Mesenchymal stem cell (in vitro differentiated cells and primary cell): ENCODE results near the gene PSIP1.
"Not testable (repeated sequence)": the region's sequence is repeated elsewhere in the genome, so short reads cannot be mapped to it uniquely, and the experiment has no call there.

ENCODE experiments used
- DNase-seq: peaks from one replicate; pipeline ENCODE4 v3.0.0-alpha.2; 2013
- H2AFZ ChIP-seq: one replicate; pipeline ENCODE4 v1.6.1; 2013; ENCODE audit warnings: low read depth, mild to moderate bottlenecking, control low read depth, inconsistent platforms, low read length, moderate library complexity
- H2AK5ac ChIP-seq: 2 replicates; pipeline ENCODE4 v1.6.1; 2013; ENCODE audit warnings: low read length, moderate library complexity, mild to moderate bottlenecking, inconsistent platforms; ENCODE audit not compliant: severe bottlenecking
- H2BK120ac ChIP-seq: one replicate; pipeline ENCODE4 v1.6.1; 2013; ENCODE audit warnings: low read depth, mild to moderate bottlenecking, inconsistent platforms, low read length, moderate library complexity
- H2BK12ac ChIP-seq, 2 experiments: one replicate each; pipeline ENCODE4 v1.6.1; 2013; ENCODE audit warnings: inconsistent platforms in 2 of 2, low read length in 2 of 2, mild to moderate bottlenecking in 2 of 2, moderate library complexity in 2 of 2, control low read depth in 1 of 2
- H2BK15ac ChIP-seq: one replicate; pipeline ENCODE4 v1.6.1; 2013; ENCODE audit warnings: mild to moderate bottlenecking, low read depth, inconsistent platforms; ENCODE audit not compliant: poor library complexity, severe bottlenecking
- H2BK5ac ChIP-seq: 2 replicates; pipeline ENCODE4 v1.6.1; 2013; ENCODE audit warnings: low read depth, mild to moderate bottlenecking, low read length, control low read depth, inconsistent platforms; ENCODE audit not compliant: poor library complexity, severe bottlenecking
- H3K14ac ChIP-seq, 2 experiments: one replicate each; pipeline ENCODE4 v1.6.1; 2013; ENCODE audit warnings: inconsistent platforms in 2 of 2, low read length in 2 of 2, control low read depth in 1 of 2, mild to moderate bottlenecking in 1 of 2, moderate library complexity in 1 of 2
- H3K18ac ChIP-seq, 2 experiments: one replicate each; pipeline ENCODE4 v1.6.1; 2013; ENCODE audit warnings: inconsistent platforms in 2 of 2, low read length in 2 of 2, control low read depth in 1 of 2, low read depth in 1 of 2, mild to moderate bottlenecking in 1 of 2
- H3K23ac ChIP-seq, 2 experiments: one replicate each; pipeline ENCODE4 v1.6.1; 2013; ENCODE audit warnings: inconsistent platforms in 2 of 2, low read length in 2 of 2, mild to moderate bottlenecking in 2 of 2, moderate library complexity in 2 of 2, control low read depth in 1 of 2
- H3K27ac ChIP-seq: 2 replicates; pipeline ENCODE4 v1.5.1; 2013; ENCODE audit warnings: mild to moderate bottlenecking, moderate library complexity, low read length, control low read depth, inconsistent platforms; ENCODE audit not compliant: poor library complexity, severe bottlenecking
- H3K27me3 ChIP-seq, 2 experiments: 2 replicates each; pipeline versions ENCODE4 v1.6.1 to v1.7.0; 2013; ENCODE audit warnings: low read length in 2 of 2, mild to moderate bottlenecking in 2 of 2, moderate library complexity in 2 of 2, control low read depth in 1 of 2, inconsistent platforms in 1 of 2; ENCODE audit not compliant: control insufficient read depth in 1 of 2, insufficient read depth in 1 of 2
- H3K36me3 ChIP-seq, 2 experiments: 2 replicates each; pipeline versions ENCODE4 v1.6.1 to v1.7.0; 2013; ENCODE audit warnings: low read length in 2 of 2, control low read depth in 1 of 2, inconsistent platforms in 1 of 2, low read depth in 1 of 2, mild to moderate bottlenecking in 1 of 2; ENCODE audit not compliant: insufficient read depth in 2 of 2, control insufficient read depth in 1 of 2
- H3K4ac ChIP-seq, 2 experiments: one replicate each; pipeline ENCODE4 v1.6.1; 2013; ENCODE audit warnings: inconsistent platforms in 2 of 2, low read length in 2 of 2, mild to moderate bottlenecking in 2 of 2, moderate library complexity in 2 of 2, control low read depth in 1 of 2, low read depth in 1 of 2
- H3K4me1 ChIP-seq: 2 replicates; pipeline ENCODE4 v1.6.1; 2013; ENCODE audit warnings: low read depth, low read length, control low read depth; ENCODE audit not compliant: control insufficient read depth, insufficient read depth
- H3K4me2 ChIP-seq: 2 replicates; pipeline ENCODE4 v1.6.1; 2013; ENCODE audit warnings: low read length, mild to moderate bottlenecking, inconsistent platforms; ENCODE audit not compliant: poor library complexity, severe bottlenecking
- H3K4me3 ChIP-seq, 2 experiments: 2 replicates each; pipeline versions ENCODE4 v1.5.1 to v1.7.0; 2013; ENCODE audit warnings: low read length in 2 of 2, mild to moderate bottlenecking in 2 of 2, control low read depth in 1 of 2, low read depth in 1 of 2; ENCODE audit not compliant: insufficient read depth in 1 of 2
- H3K79me1 ChIP-seq: replicated peaks from 2 replicates; pipeline ENCODE4 v1.6.1; 2013; ENCODE audit warnings: mild to moderate bottlenecking, control low read depth, low read length, inconsistent platforms; ENCODE audit not compliant: poor library complexity, severe bottlenecking
- H3K9ac ChIP-seq: 2 replicates; pipeline ENCODE4 v1.7.0; 2013; ENCODE audit warnings: mild to moderate bottlenecking, low read length, moderate library complexity
- H3K9me3 ChIP-seq: 2 replicates; pipeline ENCODE4 v1.7.0; 2013; ENCODE audit warnings: mild to moderate bottlenecking, low read length; ENCODE audit not compliant: control insufficient read depth
- H4K8ac ChIP-seq: one replicate; pipeline ENCODE4 v1.6.1; 2013; ENCODE audit warnings: inconsistent platforms, mild to moderate bottlenecking, low read length, moderate library complexity
- H4K91ac ChIP-seq: one replicate; pipeline ENCODE4 v1.6.1; 2013; ENCODE audit warnings: mild to moderate bottlenecking, low read length, inconsistent platforms
- WGBS: methylation state at CpG from one replicate; pipeline ENCODE4 v1.1.7; 2013; ENCODE audit warnings: mixed read lengths; 5-methylcytosine and 5-hydroxymethylcytosine counted together

PSIP1 gene

DNA sequence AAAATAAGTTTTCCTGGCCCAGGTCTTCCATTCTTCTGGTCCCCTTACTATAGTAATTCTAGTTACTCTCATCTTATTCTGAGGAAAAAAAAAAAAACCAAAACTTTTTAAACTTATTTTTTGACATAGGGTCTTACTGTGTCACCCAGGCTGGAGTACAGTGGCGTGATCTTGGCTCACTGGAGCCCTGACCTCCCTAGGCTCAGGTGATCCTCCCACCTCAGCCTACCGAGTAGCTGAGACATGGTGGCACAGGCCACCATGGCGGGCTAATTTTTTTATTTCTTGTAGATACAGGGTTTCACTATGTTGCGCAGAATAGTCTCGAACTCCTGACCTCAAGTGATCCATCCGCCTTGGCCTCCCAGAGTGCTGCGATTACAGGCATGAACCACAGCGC is 49.7 kb downstream of the PSIP1 start:
- no peak overlapping the region for H2BK12ac ChIP-seq
- no peak overlapping the region for H3K9ac ChIP-seq
- H3K4ac ChIP-seq: no peak overlapping the region
- 97% methylated on average over 6 of the region's 8 CpGs for WGBS
- H3K27ac ChIP-seq: no peak overlapping the region
- no peak overlapping the region for H2BK5ac ChIP-seq
- no peak overlapping the region for H3K18ac ChIP-seq
- peaks cover 14 to 94% of the 10 kb centered on the region in 2 experiments for H3K36me3 ChIP-seq
- no peak overlapping the region for H3K14ac ChIP-seq
- H3K9me3 ChIP-seq: no peaks in the 10 kb centered on the region
- H3K4me2 ChIP-seq: no peak overlapping the region
- H3K27me3 ChIP-seq: no peaks in the 10 kb centered on the region
- H4K91ac ChIP-seq: no peak overlapping the region
- H2BK15ac ChIP-seq: no peak overlapping the region
- DNase-seq: no peak
- no peak overlapping the region for H4K8ac ChIP-seq
- peaks cover 4% of the 10 kb centered on the region for H3K79me1 ChIP-seq
- no peak overlapping the region for H3K4me3 ChIP-seq
- no peak overlapping the region for H3K23ac ChIP-seq
- H3K4me1 ChIP-seq: no peaks in the 10 kb centered on the region
- no peak overlapping the region for H2BK120ac ChIP-seq
- H2AFZ ChIP-seq: no peak overlapping the region
- H2AK5ac ChIP-seq: no peak overlapping the region

DNA sequence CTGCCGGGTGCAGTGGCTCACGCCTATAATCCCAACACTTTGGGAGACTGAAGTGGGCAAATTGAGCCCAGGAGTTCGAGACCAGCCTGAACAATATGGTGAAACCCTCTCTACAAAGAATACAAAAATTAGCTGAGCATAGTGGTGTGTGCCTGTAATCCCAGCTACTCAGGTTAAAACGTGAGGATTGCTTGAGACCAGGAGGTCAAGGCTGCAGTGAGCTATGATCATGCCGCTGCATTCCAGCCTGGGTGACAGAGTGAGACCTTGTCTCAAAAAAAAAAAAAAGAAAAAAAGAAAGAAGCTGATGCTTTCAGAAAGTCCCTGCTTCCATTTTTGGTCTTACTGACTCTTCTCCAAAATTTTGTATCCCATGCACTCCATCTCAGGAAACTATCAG is 56.8 kb downstream of the PSIP1 start:
- DNase-seq: no peak
- WGBS: 100% methylated on average over 5 of the region's 5 CpGs
- peaks cover 24 to 88% of the 10 kb centered on the region in 2 experiments for H3K36me3 ChIP-seq

DNA sequence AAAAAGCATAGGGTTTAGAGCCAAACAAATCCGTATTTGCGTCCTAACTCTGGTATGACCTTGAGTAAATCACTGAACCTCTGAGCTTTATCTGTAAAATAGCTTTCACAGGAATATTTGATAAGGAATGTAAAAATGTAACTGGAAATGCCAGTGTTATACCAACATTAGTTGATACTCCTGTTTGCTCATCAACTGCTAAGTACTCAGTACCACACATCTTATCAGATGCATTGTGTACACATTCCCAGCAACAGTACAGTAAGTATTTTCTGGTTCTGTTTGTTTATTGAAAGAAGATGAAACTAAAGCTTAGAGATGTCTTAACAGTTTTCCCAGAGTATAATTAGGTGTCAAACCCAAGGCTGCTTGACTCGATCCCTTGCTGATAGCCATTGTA is 66.6 kb downstream of the PSIP1 start:
- Histone ChIP-seq H2BK15ac (no peak overlapping the region), H2BK5ac (no peak overlapping the region), H3K14ac (no peak overlapping the region), H3K27me3 (no peaks in the 10 kb centered on the region), H2AFZ (no peak overlapping the region), H4K91ac (no peak overlapping the region), H2BK120ac (no peak overlapping the region), H3K4ac (no peak overlapping the region), H3K18ac (no peak overlapping the region), H3K4me3 (no peak overlapping the region), H3K9me3 (no peaks in the 10 kb centered on the region), H3K4me1 (no peaks in the 10 kb centered on the region), H3K4me2 (no peak overlapping the region), H2BK12ac (no peak overlapping the region), H3K36me3 (peaks cover 39 to 74% of the 10 kb centered on the region in 2 experiments), H2AK5ac (no peak overlapping the region), H4K8ac (no peak overlapping the region), H3K27ac (no peak overlapping the region), H3K9ac (no peak overlapping the region), H3K23ac (no peak overlapping the region), H3K79me1 (peaks cover 18% of the 10 kb centered on the region)
- DNase-seq: peak; percentile 8
- WGBS: 100% methylated on average over 2 of the region's 3 CpGs

More for the DNA sequence above, 56.8 kb downstream of the PSIP1 start:
- no peak overlapping the region for H2BK120ac ChIP-seq
- H3K4me3 ChIP-seq: no peak overlapping the region
- H2AK5ac ChIP-seq: no peak overlapping the region
- no peak overlapping the region for H4K91ac ChIP-seq
- no peak overlapping the region for H3K18ac ChIP-seq
- no peak overlapping the region for H3K4ac ChIP-seq
- no peaks in the 10 kb centered on the region for H3K27me3 ChIP-seq
- H3K4me1 ChIP-seq: no peaks in the 10 kb centered on the region
- H2BK5ac ChIP-seq: no peak overlapping the region
- no peak overlapping the region for H3K9ac ChIP-seq
- H3K27ac ChIP-seq: no peak overlapping the region
- no peak overlapping the region for H2AFZ ChIP-seq
- no peak overlapping the region for H4K8ac ChIP-seq
- H3K9me3 ChIP-seq: no peaks in the 10 kb centered on the region
- H2BK15ac ChIP-seq: no peak overlapping the region
- no peak overlapping the region for H3K23ac ChIP-seq
- H2BK12ac ChIP-seq: no peak overlapping the region
- no peak overlapping the region for H3K4me2 ChIP-seq
- no peak overlapping the region for H3K14ac ChIP-seq
- peaks cover 16% of the 10 kb centered on the region for H3K79me1 ChIP-seq

DNA sequence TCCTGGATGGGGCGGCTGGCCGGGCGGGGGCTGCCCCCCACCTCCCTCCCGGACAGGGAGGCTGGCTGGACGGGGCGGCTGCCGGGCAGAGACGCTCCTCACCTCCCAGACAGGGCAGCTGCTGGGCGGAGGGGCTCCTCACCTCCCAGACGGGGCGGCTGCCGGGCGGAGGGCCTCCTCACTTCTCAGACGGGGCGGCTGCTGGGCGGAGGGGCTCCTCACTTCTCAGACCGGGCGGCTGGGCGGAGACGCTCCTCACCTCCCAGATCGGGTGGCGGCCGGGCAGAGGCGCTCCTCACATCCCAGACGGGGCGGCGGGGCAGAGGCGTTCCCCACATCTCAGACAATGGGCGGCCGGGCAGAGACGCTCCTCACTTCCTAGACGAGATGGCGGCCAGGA is 68.5 kb downstream of the PSIP1 start:
- H3K4me2 ChIP-seq, H3K18ac ChIP-seq, H2BK15ac ChIP-seq, H4K8ac ChIP-seq, H3K4me1 ChIP-seq, H3K4ac ChIP-seq, H2BK5ac ChIP-seq, H3K27me3 ChIP-seq, H2BK120ac ChIP-seq, H2AFZ ChIP-seq, H3K27ac ChIP-seq, H3K9me3 ChIP-seq, H3K14ac ChIP-seq, H3K9ac ChIP-seq, H3K4me3 ChIP-seq, DNase-seq, H2AK5ac ChIP-seq, H4K91ac ChIP-seq, H2BK12ac ChIP-seq, H3K23ac ChIP-seq: not testable (repeated sequence)
- 97% methylated on average over 31 of the region's 33 CpGs for WGBS
- peaks cover 35 to 69% of the 10 kb centered on the region in 2 experiments for H3K36me3 ChIP-seq
- peaks cover 11% of the 10 kb centered on the region for H3K79me1 ChIP-seq
